Tibial nerve (tissue), 4 donors: ENCODE results near the gene SPRYD3. TPM values are rescaled to one million over a fixed set of nuclear protein-coding genes. Genes with fewer than 3 reads are reported as not detected.

Source experiments
- DNase-seq, 2 donors: peaks; one replicate each; pipeline ENCODE4 v3.0.0-alpha.2; 2019; ENCODE audit warnings: low spot score in 2 of 2
- H3K27ac ChIP-seq, 4 donors: fragments of 200-600 bp; sonication (generic) in 3 of 4; one replicate each; pipeline ENCODE4 v1.5.1; 2017 to 2019; ENCODE audit warnings: mild to moderate bottlenecking in 1 of 4
- H3K27me3 ChIP-seq, 2 donors: fragments of 200-600 bp; sonication (generic) in 1 of 2; one replicate each; pipeline versions ENCODE4 v1.5.1 to v1.6.0; 2017 to 2019
- H3K36me3 ChIP-seq, 3 donors: fragments of 200-600 bp; sonication (generic); one replicate each; pipeline ENCODE4 v1.5.1; 2018 to 2019
- H3K4me1 ChIP-seq, 4 donors: fragments of 200-600 bp; sonication (generic) in 3 of 4; one replicate each; pipeline ENCODE4 v1.5.1; 2017 to 2019
- H3K4me3 ChIP-seq, 4 donors: fragments of 200-600 bp; sonication (generic) in 3 of 4; one replicate each; pipeline ENCODE4 v1.5.1; 2017 to 2019; ENCODE audit warnings: mild to moderate bottlenecking in 1 of 4, moderate library complexity in 1 of 4
- H3K9me3 ChIP-seq, 4 donors: fragments of 200-600 bp; sonication (generic) in 3 of 4; one replicate each; pipeline ENCODE4 v1.5.1; 2017 to 2019
- EP300 ChIP-seq, 2 donors: sonication (generic); formaldehyde crosslinking; IDR thresholded peaks; one replicate each; pipeline ENCODE4 v1.6.1; 2017; ENCODE audit warnings: antibody characterized with exemption in 2 of 2, mild to moderate bottlenecking in 1 of 2
- POLR2A ChIP-seq, 2 donors: fragments of 450-650 bp; IDR thresholded peaks; one replicate each; pipeline ENCODE4 v1.6.1; 2017; ENCODE audit warnings: antibody characterized with exemption in 2 of 2, mild to moderate bottlenecking in 2 of 2, moderate library complexity in 2 of 2
- WGBS, 2 donors: methylation state at CpG; one replicate each; pipeline ENCODE4 v1.1.5; 2018; 5-methylcytosine and 5-hydroxymethylcytosine counted together
- total RNA-seq, 4 donors: library from RNA; depleted of rRNA; stranded (reverse); fragments of >200 nt; gene quantifications; one replicate each; pipeline ENCODE4 v1.1.0, GENCODE V29; 2016
- TF ChIP-seq, protein P1 (sequence below), 5 experiments: fragments of 200-600 bp in 3 of 5; fragments of 450-650 bp in 2 of 5; sonication (generic) in 3 of 5; IDR thresholded peaks; one replicate each; pipeline ENCODE4 v1.5.1; 2016 to 2019; ENCODE audit warnings: antibody characterized with exemption in 5 of 5, mild to moderate bottlenecking in 3 of 5, moderate library complexity in 2 of 5

SPRYD3 gene
- total RNA-seq, 4 donors from 2014 or later = 51.8 to 57.0 (median 54.3) TPM

DNA sequence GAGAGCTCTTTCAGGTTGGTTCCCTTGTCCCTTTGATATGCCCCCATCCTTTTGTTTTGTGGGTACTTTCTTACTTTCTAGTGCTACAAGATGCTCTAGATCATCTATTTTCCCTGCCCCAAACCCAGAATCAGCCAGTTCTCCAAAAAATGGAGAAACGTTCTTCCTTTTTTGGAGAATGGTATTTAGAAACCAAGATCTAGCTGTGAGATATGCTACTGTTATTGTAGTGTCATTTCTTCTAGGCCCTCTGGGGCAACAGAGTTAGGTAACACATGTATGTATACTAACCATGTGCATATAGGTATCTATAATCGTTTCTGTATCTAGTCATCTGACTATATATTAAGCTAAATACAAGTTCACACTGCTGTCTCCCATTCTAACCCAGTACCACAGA lies 11.4 kb upstream of the SPRYD3 start:
- no peak overlapping the region for H3K4me3 ChIP-seq
- no peak overlapping the region for H3K27ac ChIP-seq
- WGBS, 2 donors = 66 to 67% methylated on average over 2 of the region's 2 CpGs
- no peaks in the 10 kb centered on the region for H3K9me3 ChIP-seq
- H3K4me1 ChIP-seq = peaks cover 0 to 17% (median under 1%) of the 10 kb centered on the region in 4 donors
- no peaks in the 10 kb centered on the region for H3K27me3 ChIP-seq
- H3K36me3 ChIP-seq = no peaks in the 10 kb centered on the region
- DNase-seq = no peak
- TF ChIP-seq EP300 (IDR thresholded peaks at IDR 0.05) (no peak), POLR2A (IDR thresholded peaks at IDR 0.05) (no peak)

DNA sequence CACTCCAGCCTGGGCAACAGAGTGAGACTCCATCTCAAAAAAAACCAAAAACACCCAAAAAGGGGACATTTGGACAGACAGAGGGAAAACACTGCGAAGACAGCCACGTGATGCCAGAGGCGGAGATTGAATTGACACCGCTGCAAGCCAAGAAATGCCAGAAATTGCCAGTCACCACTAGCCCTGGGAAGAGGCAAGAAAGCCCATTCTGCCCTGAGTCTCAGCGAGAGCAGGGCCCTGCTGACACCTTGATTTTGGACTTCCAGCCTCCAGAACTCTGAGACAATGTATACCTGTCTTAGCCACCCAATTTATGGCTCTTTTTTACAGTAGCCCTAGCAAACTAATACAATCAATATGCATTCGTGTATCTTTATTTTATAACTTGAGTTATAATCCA lies 10.9 kb upstream of the SPRYD3 start:
- Histone ChIP-seq H3K9me3 (no peaks in the 10 kb centered on the region), H3K27me3 (no peaks in the 10 kb centered on the region), H3K36me3 (no peaks in the 10 kb centered on the region), H3K4me1 (peaks cover 0 to 12% (median 0%) of the 10 kb centered on the region in 4 donors), H3K4me3 (no peak overlapping the region), H3K27ac (no peak overlapping the region)
- DNase-seq = no peak
- no peak for TF ChIP-seq POLR2A (IDR thresholded peaks at IDR 0.05)
- TF ChIP-seq EP300 (IDR thresholded peaks at IDR 0.05) = no peak
- TF ChIP-seq, protein P1, sequence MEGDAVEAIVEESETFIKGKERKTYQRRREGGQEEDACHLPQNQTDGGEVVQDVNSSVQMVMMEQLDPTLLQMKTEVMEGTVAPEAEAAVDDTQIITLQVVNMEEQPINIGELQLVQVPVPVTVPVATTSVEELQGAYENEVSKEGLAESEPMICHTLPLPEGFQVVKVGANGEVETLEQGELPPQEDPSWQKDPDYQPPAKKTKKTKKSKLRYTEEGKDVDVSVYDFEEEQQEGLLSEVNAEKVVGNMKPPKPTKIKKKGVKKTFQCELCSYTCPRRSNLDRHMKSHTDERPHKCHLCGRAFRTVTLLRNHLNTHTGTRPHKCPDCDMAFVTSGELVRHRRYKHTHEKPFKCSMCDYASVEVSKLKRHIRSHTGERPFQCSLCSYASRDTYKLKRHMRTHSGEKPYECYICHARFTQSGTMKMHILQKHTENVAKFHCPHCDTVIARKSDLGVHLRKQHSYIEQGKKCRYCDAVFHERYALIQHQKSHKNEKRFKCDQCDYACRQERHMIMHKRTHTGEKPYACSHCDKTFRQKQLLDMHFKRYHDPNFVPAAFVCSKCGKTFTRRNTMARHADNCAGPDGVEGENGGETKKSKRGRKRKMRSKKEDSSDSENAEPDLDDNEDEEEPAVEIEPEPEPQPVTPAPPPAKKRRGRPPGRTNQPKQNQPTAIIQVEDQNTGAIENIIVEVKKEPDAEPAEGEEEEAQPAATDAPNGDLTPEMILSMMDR (IDR thresholded peaks at IDR 0.05) = no peak
- WGBS, 2 donors = 93 to 97% methylated on average over 6 of the region's 6 CpGs

DNA sequence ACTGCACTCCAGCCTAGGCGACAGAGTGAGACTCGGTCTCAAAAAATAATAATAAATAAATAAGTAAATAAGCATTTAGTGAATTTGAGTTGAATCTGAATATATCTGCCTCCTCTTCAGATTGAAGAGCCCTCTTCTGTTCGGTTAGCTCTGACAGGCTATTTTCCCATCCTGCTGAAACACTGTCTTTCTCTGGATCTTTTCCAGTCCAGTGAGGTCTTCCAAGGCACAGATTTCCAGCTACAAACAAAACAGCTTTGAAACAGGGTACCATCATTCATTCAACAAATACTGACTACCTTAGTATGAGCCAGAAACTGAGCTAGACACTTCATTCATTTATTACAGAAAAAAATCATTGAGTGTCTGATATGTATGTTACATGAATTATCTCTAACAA lies 7.2 kb upstream of the SPRYD3 start:
- Histone ChIP-seq H3K27me3 (no peaks in the 10 kb centered on the region), H3K36me3 (no peaks in the 10 kb centered on the region), H3K9me3 (no peaks in the 10 kb centered on the region), H3K4me3 (no peak overlapping the region), H3K27ac (no peak overlapping the region), H3K4me1 (no peaks in the 10 kb centered on the region)
- TF ChIP-seq POLR2A (IDR thresholded peaks at IDR 0.05) = no peak
- no peak for TF ChIP-seq EP300 (IDR thresholded peaks at IDR 0.05)
- TF ChIP-seq, protein P1 (IDR thresholded peaks at IDR 0.05) = no peak
- WGBS, 2 donors = 69 to 79% methylated on average over 3 of the region's 3 CpGs
- no peak for DNase-seq

DNA sequence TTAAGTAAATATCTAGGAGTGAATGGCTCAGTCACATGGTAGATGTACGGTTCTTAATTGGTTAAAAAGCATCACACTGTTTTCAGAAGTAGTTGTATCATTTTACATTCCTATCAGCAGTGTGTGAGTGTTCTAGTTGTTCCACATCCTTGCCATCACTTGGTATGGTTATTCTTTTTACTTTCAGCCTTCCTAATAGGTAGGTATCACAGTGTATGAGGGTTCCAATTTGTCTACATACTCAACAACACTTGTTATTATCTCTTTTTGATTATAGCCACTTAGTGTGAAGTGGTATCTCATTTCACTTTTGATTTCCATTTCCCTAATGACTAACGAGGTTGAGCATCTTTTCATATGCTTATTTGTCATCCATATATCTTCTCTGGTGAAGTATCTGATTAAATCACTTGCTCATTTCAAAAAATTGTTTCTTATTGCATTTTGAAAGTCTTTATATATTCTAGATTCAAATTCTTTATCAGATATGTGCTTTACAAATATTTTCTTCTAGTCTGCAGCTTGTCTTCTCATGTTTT lies 3.5 kb upstream of the SPRYD3 start:
- WGBS, 2 donors = 80 to 82% methylated on average over 2 of the region's 2 CpGs
- TF ChIP-seq, protein P1 (IDR thresholded peaks at IDR 0.05) = no peak
- TF ChIP-seq EP300 (IDR thresholded peaks at IDR 0.05) = no peak
- TF ChIP-seq POLR2A (IDR thresholded peaks at IDR 0.05) = no peak
- Histone ChIP-seq H3K4me3 (no peak overlapping the region), H3K9me3 (no peaks in the 10 kb centered on the region), H3K27me3 (no peaks in the 10 kb centered on the region), H3K36me3 (no peaks in the 10 kb centered on the region), H3K4me1 (peaks cover 0 to 27% (median 10%) of the 10 kb centered on the region in 4 donors), H3K27ac (no peak overlapping the region)
- DNase-seq = no peak

DNA sequence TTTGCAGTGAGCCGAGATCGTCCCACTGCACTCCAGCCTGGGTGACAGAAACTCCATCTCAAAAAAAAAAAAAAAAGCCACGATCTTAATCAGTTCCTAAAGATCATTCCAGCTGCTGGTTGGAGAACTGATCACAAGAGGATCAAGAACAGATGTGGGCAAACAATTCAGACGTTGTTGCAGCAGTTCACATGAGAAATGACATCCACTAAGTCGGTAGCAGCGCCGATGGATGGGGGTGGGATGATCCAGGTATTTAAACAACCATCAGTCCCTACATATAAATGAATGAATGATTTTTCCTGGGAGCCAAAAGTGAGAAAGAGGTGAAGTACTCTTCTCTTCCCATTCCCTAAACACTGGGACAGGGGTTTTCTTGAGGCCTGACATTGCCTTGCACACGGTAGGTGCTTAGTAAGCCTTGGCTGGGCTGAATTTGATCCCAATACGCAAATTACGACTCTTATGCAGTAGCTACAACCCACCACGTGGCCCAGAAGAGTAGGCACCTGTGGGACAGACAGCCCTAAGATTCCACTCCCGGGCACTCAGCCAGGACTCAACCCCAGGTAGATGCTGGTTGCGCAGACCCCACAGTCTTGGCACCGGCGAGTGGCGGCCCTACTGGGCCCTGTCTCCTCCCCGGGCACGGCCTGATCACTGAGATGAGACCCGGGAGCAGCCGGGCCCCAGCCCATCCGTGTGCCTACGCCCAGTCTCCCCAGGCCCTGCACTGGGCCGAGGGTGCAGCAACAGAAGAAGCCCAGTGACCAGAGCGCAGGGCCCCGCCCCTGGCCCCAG lies 565 bp downstream of the SPRYD3 start:
- Histone ChIP-seq H3K4me1 (peaks cover 0 to 65% (median 26%) of the 10 kb centered on the region in 4 donors), H3K27ac (peak overlapping the region; percentile 71 to 96 (median 91))
- TF ChIP-seq, protein P1 (IDR thresholded peaks at IDR 0.05) = peak in 1 of 5 experiments; percentile 8
- TF ChIP-seq POLR2A (IDR thresholded peaks at IDR 0.05) = no peak
- TF ChIP-seq EP300 (IDR thresholded peaks at IDR 0.05) = no peak

More for the DNA sequence above, 565 bp downstream of the SPRYD3 start:
- 15 to 25% methylated on average over 14 to 22 of the region's 25 CpGs for WGBS, 2 donors
- Histone ChIP-seq H3K36me3 (peaks cover 0 to 31% (median 0%) of the 10 kb centered on the region in 3 donors), H3K4me3 (peak overlapping the region; percentile 48 to 79 (median 72)), H3K27me3 (no peaks in the 10 kb centered on the region), H3K9me3 (no peaks in the 10 kb centered on the region)
- DNase-seq = no peak
